ENCODE results near the gene HSPD1.
"Not testable (repeated sequence)": the region's sequence is repeated elsewhere in the genome, so short reads cannot be mapped to it uniquely, and the experiment has no call there.

- TF ChIP-seq CTCF, POLR2A (IDR thresholded peaks at IDR 0.05): not testable (repeated sequence)
These were observed 48.7 kb downstream of the HSPD1 start for GRCh38 chr2:197450935-197451358.

Data from ovary (tissue), 3 donors.